GM19397 (cell line): ENCODE data around the gene HSPE1.
"Not testable (repeated sequence)": the region's sequence is repeated elsewhere in the genome, so short reads cannot be mapped to it uniquely, and the experiment has no call there.

ENCODE experiments used
- ATAC-seq: cut with Tn5 transposase; IDR thresholded peaks from one replicate; pipeline ENCODE4 v1.9.1; 2021; ENCODE audit warnings: mild to moderate bottlenecking, moderate library complexity; ENCODE audit not compliant: unreplicated experiment

The HSPE1 gene

DNA sequence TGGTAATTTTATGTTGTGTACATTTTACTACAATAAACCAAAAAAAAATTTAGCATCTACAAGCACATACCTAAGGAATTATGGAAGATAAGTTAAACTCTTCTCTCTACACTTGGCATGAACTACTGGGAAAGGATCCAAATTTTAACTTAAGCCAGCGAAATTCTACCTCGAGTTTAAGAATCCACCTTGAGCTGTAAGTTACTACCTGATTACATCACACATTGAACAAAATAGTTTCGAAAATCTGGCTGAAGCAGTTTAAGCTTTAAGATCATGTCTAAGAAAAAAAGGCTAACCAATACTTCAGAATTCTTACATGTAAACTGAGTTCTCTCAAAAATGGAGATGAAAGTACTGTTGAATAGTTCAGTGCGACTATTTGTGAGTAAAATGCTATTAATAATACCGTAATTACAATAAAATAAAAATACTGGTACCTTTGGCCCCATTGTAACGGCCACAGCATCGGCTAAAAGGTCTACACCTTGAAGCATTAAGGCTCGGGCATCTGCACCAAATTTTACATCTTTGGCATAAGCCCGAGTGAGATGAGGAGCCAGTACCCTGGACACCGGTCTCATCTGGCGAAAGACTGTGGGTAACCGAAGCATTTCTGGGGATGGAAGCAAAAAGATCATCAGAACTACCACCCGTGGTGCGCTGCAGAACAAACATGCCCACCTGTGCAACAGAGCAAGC, 1.8 kb upstream of the HSPE1 start:
- no peak for ATAC-seq

DNA sequence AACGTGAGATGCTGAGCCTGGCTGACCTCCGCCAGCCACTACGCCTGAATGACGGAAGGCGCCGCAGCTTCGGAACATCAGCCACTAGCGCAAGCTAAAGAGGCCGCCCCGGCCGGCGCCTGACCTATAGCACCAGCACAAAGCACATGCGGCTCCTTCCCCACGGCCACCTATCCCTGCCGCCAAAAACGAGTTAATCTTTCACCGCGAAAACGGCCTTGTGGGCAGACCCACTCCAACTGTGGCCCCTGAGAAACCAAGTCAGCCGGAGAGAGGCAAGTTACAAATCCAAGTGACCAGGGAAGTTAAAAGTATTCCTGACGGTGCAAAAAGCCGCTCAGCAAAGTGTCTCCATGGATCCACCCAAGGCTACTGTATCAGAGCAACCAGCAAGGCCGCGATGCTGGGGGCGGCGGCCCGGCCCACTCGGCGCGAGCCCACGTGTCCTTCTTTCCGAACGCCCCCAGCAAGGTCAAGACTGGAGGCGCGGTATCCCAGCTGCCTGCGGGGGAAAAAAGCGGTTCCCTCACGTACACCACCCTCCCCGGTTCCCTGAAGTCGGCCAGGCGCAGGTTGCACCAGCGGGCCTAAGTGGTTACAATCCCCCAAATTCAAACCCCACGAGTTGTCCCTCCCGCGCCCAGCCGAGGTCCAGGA, 1.1 kb upstream of the HSPE1 start:
- ATAC-seq, result peak; percentile 15

DNA sequence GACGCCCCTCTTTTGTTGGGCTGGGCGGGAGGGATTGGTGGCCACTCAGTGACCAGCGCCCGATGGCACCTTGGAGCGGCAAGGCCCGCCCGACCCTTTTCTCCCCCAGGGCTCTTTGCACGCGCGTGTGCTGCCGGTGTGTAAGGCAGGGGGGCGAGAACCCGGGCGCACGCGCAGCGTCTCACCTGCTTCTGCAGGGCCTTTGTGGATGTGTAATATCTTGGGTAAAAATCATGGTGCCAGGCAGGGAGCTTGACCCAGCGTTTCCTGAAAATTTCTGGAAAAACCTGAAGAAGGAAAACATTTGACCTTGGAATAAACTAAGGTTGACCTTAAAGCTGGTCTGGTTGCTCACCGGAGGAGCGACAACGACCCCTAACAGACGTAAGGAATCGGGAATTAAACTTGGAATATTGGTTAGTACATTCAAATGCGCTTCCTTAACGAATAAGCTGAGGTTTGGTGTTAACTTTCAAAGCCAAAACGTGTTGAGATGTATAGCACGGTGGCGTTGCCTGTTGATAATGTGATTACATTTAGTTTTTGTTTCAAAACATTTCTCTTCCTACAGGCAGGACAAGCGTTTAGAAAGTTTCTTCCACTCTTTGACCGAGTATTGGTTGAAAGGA, 438 bp downstream of the HSPE1 start:
- ATAC-seq, result peak; percentile 10

GRCh38 chr2:197502201-197502600, 2.0 kb downstream of the HSPE1 start:
- no peak for ATAC-seq

DNA sequence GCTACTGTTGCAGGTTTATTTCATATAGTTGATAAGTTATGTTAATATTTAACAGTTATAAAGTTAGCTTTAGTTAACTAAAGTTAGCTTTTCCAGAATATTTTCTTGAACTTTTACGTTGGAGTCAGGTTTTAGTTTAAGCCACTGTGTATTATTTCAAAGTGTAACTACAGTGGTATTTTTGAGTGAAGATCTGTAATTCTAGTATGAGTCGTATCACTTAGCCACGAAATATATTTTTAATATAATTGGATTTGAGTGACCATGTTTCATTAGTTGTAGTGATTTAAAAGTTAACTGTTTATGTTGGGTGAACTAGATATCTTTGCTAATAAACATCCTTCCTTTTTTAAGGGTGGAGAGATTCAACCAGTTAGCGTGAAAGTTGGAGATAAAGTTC, 2.5 kb downstream of the HSPE1 start:
- no peak for ATAC-seq

DNA sequence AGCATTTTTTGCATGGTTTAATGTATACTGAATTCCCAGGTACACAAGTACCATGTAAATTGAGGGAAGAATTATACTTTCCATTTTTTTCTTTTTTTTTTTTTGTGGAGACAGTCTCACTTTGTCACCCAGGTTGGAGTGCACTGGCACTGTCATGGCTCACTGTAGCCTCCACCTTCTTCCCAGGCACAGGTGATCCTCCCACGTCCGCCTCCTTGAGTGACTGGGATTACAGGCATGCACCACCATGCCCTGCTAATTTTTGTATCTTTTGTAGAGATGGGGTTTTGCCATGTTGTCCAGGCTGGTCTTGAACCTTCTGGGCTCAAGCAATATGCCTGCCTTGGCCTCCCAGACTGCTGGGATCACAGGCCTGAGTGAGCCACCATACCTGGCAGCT, 3.8 kb downstream of the HSPE1 start:
- ATAC-seq, result no peak

DNA sequence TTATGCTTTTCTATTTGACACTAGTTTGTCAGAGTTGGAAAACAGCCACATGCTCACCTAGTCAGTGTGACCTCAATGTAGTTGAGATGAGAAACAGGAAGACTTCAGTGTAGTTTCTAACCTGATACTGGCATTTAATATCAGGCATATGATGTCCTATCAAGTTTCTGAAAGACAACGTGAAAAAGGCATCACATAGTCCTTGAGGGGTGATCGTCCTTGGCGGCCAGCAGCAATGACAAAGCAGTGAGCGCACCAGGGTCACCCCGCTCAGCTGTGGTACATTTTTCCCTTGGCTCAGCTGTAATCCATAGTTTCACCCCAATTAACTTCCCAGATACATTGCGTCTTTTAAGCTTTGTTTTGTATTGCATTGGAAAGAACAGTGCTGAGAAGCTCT, 4.3 kb downstream of the HSPE1 start:
- ATAC-seq, result no peak

GRCh38 chr2:197506658-197507057, 6.5 kb downstream of the HSPE1 start:
- no peak for ATAC-seq

DNA sequence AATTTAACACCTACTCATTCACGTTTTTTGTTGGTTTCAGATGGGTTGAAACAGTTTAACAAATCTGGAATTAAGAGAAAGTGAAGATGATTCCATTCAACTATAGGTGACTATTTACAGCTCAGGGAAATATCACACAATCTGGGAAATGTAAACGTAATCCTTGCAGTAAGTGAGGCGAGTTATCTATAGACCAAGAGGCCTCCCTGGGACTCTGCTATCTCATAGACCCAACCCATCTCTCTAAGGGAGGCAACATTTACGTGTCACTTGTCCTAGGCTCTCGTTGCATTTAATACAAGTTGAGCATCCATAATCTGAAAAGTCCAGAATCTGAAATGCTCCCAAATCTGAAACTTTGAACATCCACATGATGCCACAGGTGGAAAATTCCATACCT, 13.7 kb downstream of the HSPE1 start:
- no peak for ATAC-seq

GRCh38 chr2:197514754-197515153, 14.6 kb downstream of the HSPE1 start:
- ATAC-seq, result no peak

DNA sequence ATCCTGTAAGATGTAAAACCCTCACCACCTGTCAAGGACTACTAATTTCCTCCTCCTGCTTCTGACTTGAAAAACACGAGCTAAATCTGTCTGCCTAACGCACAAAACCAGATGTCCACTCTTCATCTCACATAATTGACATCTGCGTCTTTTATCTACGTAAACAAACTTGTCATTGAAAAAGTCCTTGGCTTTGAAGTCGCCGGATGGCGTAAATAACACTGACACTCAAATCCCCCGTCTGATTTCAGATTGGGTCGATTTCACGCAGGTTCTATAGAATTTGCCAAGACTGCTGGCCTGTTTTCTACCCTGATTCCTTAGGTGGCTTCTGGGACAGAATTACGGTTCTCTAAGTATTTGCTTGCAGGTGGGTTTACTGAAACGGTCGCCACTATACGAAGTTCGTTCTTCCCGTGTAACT, 15.1 kb downstream of the HSPE1 start:
- peak; percentile 2 for ATAC-seq

DNA sequence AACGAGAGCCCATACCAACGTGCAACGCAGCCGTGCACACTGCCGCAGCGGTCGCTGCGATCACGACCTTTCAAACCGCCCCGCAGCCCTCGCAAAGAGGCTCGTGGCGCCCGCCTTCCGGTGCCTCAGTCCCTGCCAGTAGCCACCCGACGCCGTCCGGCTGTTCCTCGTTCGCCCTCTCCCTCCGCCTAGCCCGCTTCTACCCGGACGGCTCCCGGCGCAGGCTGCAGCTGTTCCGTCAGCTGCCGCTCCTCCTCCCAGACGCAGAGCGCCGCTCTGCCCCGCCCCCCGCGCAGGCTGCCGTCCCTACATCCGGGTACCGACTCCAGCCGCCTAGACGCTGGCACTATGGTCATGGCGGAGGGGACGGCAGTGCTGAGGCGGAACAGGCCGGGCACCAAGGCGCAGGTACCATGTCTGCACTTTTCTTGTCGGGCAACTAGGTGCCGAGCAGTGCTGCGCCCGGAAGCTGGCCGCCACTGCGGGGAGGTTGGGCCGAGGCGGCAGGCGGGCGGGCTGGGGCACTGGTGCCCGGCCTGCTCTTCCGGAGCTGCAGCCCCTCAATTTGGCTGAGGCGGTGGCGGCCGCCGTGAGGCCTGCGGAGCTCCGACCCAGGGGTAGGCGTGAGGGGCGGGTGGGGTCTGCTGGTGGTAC, 15.7 kb downstream of the HSPE1 start, which contains the start of gene MOB4:
Gene MOB4, plus strand, starts transcription at position 328 of the 654 bp plus-strand sequence. Its CDS starts 21 bp downstream, at position 349.
- peak; percentile 97 for ATAC-seq

- ATAC-seq, result peak; percentile 11
Observed at GRCh38 chr2:197516393-197516761, 16.2 kb downstream of the HSPE1 start.

- ATAC-seq, result no peak
Observed at GRCh38 chr2:197517150-197517549, 17.0 kb downstream of the HSPE1 start.

DNA sequence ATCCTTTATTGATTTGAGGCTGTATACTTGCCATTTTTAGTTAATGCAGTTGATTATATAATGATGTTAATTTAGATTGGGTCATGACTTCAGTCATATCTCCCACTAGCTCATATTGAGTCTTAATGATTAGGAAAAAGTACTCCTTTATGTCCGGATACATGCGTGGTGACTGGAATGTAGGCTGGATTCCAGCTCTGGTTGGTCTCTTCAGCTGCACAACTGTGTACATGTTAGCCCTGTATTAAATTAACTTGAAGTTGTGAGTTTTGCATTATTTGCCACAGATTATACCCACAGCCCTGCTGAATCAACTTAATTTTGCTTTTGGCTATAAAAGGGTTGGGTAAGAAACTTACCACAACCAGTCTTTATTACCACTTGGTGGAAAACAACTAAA, 38.2 kb downstream of the HSPE1 start:
- ATAC-seq, result no peak

- ATAC-seq, result no peak
Observed at GRCh38 chr2:197539734-197540133, 39.6 kb downstream of the HSPE1 start.

DNA sequence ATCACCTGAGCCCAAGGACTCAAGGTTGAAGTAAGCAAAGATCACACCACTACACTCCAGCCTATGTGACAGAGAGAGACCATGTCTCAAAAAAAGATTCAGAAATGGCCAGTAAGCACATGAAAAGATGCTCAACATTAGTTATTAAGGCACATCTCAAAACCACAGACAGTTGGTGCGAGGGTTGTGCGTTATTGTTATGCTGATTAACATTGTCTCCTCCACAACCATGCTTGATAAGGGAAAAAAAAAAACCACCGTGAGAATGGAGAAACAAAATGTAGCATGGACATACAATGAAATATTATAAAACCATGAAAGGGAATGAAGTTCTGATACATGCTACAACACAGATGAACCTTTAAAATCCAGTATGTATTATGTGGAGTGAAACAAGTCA, 43.0 kb downstream of the HSPE1 start:
- no peak for ATAC-seq

GRCh38 chr2:197547163-197547900, 47.2 kb downstream of the HSPE1 start:
- ATAC-seq, result no peak

GRCh38 chr2:197548582-197548981, 48.4 kb downstream of the HSPE1 start:
- ATAC-seq, result no peak

DNA sequence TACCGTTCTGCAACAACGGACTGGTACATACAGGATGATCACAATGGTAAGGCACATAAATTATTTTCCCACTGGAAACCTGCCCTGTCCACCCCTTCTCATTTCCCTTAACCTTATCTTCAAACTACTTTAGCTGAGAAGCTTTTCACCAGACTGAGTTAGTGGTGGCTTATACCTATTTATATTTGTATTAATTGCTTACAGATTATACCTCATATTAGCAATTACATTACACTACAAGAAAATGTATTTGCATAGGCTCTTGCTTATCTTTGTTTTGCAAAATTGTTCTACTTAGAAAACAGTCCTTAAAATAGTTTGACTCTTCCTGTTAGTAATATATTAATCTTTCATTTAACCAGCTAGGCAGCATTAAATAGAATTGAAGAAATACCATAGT, 51.1 kb downstream of the HSPE1 start:
- ATAC-seq, result not testable (repeated sequence)
